Midbrain (tissue), 1 donor: ENCODE results near the gene STK32B.

Source experiments
- DNase-seq: peaks from one replicate; lab custom pipeline; 2025; lab: John Stamatoyannopoulos, UW

Gene STK32B

GRCh38 chr4:5365071-5366008 is 314.1 kb downstream of the STK32B start:
- DNase-seq, result no peak

- DNase-seq, result no peak
These were observed 314.7 kb downstream of the STK32B start for GRCh38 chr4:5366009-5366386.

- DNase-seq, result no peak
These were observed 315.1 kb downstream of the STK32B start for GRCh38 chr4:5366421-5366820.

GRCh38 chr4:5368426-5368825 is 317.1 kb downstream of the STK32B start:
- DNase-seq, result no peak

GRCh38 chr4:5370286-5370685 is 319.0 kb downstream of the STK32B start:
- no peak for DNase-seq

GRCh38 chr4:5371415-5372190 is 320.3 kb downstream of the STK32B start:
- no peak for DNase-seq

GRCh38 chr4:5372198-5372597 is 320.9 kb downstream of the STK32B start:
- no peak for DNase-seq

- no peak for DNase-seq
These were observed 322.0 kb downstream of the STK32B start for GRCh38 chr4:5373327-5373726.

GRCh38 chr4:5374592-5374991 is 323.3 kb downstream of the STK32B start:
- DNase-seq, result no peak

- no peak for DNase-seq
These were observed 323.7 kb downstream of the STK32B start for GRCh38 chr4:5374994-5375393.

GRCh38 chr4:5376015-5376414 is 324.7 kb downstream of the STK32B start:
- DNase-seq, result no peak

GRCh38 chr4:5378002-5378401 is 326.7 kb downstream of the STK32B start:
- DNase-seq, result no peak

GRCh38 chr4:5379895-5380294 is 328.6 kb downstream of the STK32B start:
- DNase-seq, result no peak

GRCh38 chr4:5381961-5382441 is 330.7 kb downstream of the STK32B start:
- no peak for DNase-seq

- DNase-seq, result no peak
These were observed 332.1 kb downstream of the STK32B start for GRCh38 chr4:5383191-5383980.

GRCh38 chr4:5385741-5386311 is 334.5 kb downstream of the STK32B start:
- DNase-seq, result no peak

- no peak for DNase-seq
These were observed 335.6 kb downstream of the STK32B start for GRCh38 chr4:5386921-5387320.

GRCh38 chr4:5387457-5387856 is 336.2 kb downstream of the STK32B start:
- no peak for DNase-seq

GRCh38 chr4:5389756-5390310 is 338.6 kb downstream of the STK32B start:
- no peak for DNase-seq

- DNase-seq, result no peak
These were observed 340.2 kb downstream of the STK32B start for GRCh38 chr4:5391492-5391891.

GRCh38 chr4:5393911-5394513 is 342.7 kb downstream of the STK32B start:
- no peak for DNase-seq
